Suprapubic skin (tissue), 4 donors: Measurements from ENCODE around the gene ARHGEF3.

ENCODE experiments used
- EP300 ChIP-seq: sonication (generic); formaldehyde crosslinking; IDR thresholded peaks from one replicate; pipeline ENCODE4 v1.6.1; 2017; ENCODE audit warnings: antibody characterized with exemption
- POLR2A ChIP-seq, 2 donors: fragments of 450-650 bp; IDR thresholded peaks; one replicate each; pipeline ENCODE4 v1.6.1; 2017; ENCODE audit warnings: antibody characterized with exemption in 2 of 2, mild to moderate bottlenecking in 2 of 2, moderate library complexity in 2 of 2
- POLR2AphosphoS5 ChIP-seq, 3 donors: sonication (generic); formaldehyde crosslinking; IDR thresholded peaks; one replicate each; pipeline ENCODE4 v1.6.1; 2017; ENCODE audit warnings: antibody characterized with exemption in 3 of 3
- TF ChIP-seq, protein P1 (sequence below), 2 donors: fragments of 200-600 bp in 1 of 2; fragments of 450-650 bp in 1 of 2; sonication (generic) in 1 of 2; IDR thresholded peaks; one replicate each; pipeline ENCODE4 v1.5.1; 2016 to 2019; ENCODE audit warnings: antibody characterized with exemption in 2 of 2, mild to moderate bottlenecking in 1 of 2, moderate library complexity in 1 of 2

DNA sequence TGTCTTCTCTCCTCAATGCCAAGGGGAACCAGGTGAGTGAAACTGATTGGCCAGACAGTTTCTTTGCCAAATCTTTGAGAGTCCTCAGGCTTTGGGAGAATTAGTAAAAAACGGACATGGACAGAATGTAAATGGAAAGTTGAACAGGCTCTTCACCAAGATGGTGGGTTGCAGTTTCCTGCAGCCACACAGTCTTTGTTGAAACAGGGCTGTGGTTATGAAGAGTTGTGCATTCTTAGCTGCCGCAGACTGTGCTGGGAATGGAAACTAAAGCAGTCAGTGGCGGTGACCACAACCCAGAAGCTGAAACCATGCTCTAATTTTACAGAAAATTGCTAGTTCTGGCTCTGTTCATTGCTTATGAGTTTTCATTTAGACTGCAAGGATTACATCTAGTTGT is 76.6 kb downstream of the ARHGEF3 start:
- TF ChIP-seq, protein P1, sequence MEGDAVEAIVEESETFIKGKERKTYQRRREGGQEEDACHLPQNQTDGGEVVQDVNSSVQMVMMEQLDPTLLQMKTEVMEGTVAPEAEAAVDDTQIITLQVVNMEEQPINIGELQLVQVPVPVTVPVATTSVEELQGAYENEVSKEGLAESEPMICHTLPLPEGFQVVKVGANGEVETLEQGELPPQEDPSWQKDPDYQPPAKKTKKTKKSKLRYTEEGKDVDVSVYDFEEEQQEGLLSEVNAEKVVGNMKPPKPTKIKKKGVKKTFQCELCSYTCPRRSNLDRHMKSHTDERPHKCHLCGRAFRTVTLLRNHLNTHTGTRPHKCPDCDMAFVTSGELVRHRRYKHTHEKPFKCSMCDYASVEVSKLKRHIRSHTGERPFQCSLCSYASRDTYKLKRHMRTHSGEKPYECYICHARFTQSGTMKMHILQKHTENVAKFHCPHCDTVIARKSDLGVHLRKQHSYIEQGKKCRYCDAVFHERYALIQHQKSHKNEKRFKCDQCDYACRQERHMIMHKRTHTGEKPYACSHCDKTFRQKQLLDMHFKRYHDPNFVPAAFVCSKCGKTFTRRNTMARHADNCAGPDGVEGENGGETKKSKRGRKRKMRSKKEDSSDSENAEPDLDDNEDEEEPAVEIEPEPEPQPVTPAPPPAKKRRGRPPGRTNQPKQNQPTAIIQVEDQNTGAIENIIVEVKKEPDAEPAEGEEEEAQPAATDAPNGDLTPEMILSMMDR (IDR thresholded peaks at IDR 0.05): no peak
- TF ChIP-seq POLR2A (IDR thresholded peaks at IDR 0.05) (no peak), EP300 (no peak), POLR2AphosphoS5 (IDR thresholded peaks at IDR 0.05) (no peak)
